H9 (cell line): ENCODE measurements around the gene TRNAU1AP. TPM values are rescaled to one million over a fixed set of nuclear protein-coding genes. Genes with fewer than 3 reads are reported as not detected.

Source experiments
- DNase-seq: peaks from one replicate; pipeline ENCODE4 v3.0.0-alpha.2; 2017
- H2AFZ ChIP-seq: one replicate; pipeline ENCODE4 v1.6.1; 2013; ENCODE audit warnings: mild to moderate bottlenecking, low read length, control low read depth, moderate library complexity
- H2AK5ac ChIP-seq: 2 replicates; pipeline ENCODE4 v1.6.1; 2013; ENCODE audit warnings: low read length, control low read depth, mixed read lengths; ENCODE audit not compliant: insufficient read length
- H2BK120ac ChIP-seq: one replicate; pipeline ENCODE4 v1.6.1; 2013; ENCODE audit warnings: low read depth, mild to moderate bottlenecking, low read length, control low read depth, inconsistent platforms; ENCODE audit not compliant: poor library complexity, severe bottlenecking
- H2BK12ac ChIP-seq: 2 replicates; pipeline ENCODE4 v1.6.1; 2013; ENCODE audit warnings: low read length, control low read depth, mixed read lengths, low read depth; ENCODE audit not compliant: insufficient read length
- H2BK15ac ChIP-seq: 2 replicates; pipeline ENCODE4 v1.6.1; 2013; ENCODE audit warnings: low read depth, low read length, control low read depth
- H2BK20ac ChIP-seq: one replicate; pipeline ENCODE4 v1.6.1; 2013; ENCODE audit warnings: low read depth, mild to moderate bottlenecking, low read length, control low read depth, inconsistent platforms; ENCODE audit not compliant: poor library complexity, severe bottlenecking
- H2BK5ac ChIP-seq: 2 replicates; pipeline ENCODE4 v1.6.1; 2013; ENCODE audit warnings: low read length, control low read depth, mixed read lengths; ENCODE audit not compliant: insufficient read length
- H3K14ac ChIP-seq: 2 replicates; pipeline ENCODE4 v1.6.1; 2013; ENCODE audit warnings: low read length, control low read depth; ENCODE audit not compliant: insufficient read depth
- H3K18ac ChIP-seq: 2 replicates; pipeline ENCODE4 v1.6.1; 2013; ENCODE audit warnings: low read depth, mild to moderate bottlenecking, mixed read lengths, low read length, control low read depth; ENCODE audit not compliant: insufficient read length
- H3K23ac ChIP-seq: 2 replicates; pipeline ENCODE4 v1.6.1; 2013; ENCODE audit warnings: low read length, control low read depth, mixed read lengths, low read depth; ENCODE audit not compliant: insufficient read length
- H3K23me2 ChIP-seq: 2 replicates; pipeline ENCODE4 v1.6.1; 2013; ENCODE audit warnings: low read depth, mild to moderate bottlenecking, mixed read lengths, low read length, control low read depth; ENCODE audit not compliant: insufficient read length, poor library complexity, severe bottlenecking
- H3K27ac ChIP-seq: 2 replicates; pipeline ENCODE4 v1.5.1; 2013; ENCODE audit warnings: low read length, control low read depth, mixed read lengths, low read depth; ENCODE audit not compliant: insufficient read length
- H3K27me3 ChIP-seq: 2 replicates; pipeline ENCODE4 v1.6.1; 2013; ENCODE audit warnings: low read length, control low read depth, inconsistent platforms; ENCODE audit not compliant: insufficient read depth
- H3K4ac ChIP-seq: 2 replicates; pipeline ENCODE4 v1.6.1; 2013; ENCODE audit warnings: low read depth, mild to moderate bottlenecking, control low read depth, inconsistent platforms, low read length, moderate library complexity
- H3K4me1 ChIP-seq: 2 replicates; pipeline ENCODE4 v1.6.1; 2013; ENCODE audit warnings: low read length, control low read depth, inconsistent platforms; ENCODE audit not compliant: insufficient read depth
- H3K4me2 ChIP-seq: 2 replicates; pipeline ENCODE4 v1.6.1; 2013; ENCODE audit warnings: low read length, control low read depth, mixed read lengths; ENCODE audit not compliant: insufficient read length, insufficient read depth
- H3K56ac ChIP-seq: 2 replicates; pipeline ENCODE4 v1.6.1; 2013; ENCODE audit warnings: low read depth, mild to moderate bottlenecking, mixed read lengths, low read length, control low read depth; ENCODE audit not compliant: insufficient read length
- H3K79me1 ChIP-seq: 2 replicates; pipeline ENCODE4 v1.6.1; 2013; ENCODE audit warnings: low read depth, mild to moderate bottlenecking, moderate library complexity, low read length, control low read depth, inconsistent platforms; ENCODE audit not compliant: insufficient read depth, poor library complexity, severe bottlenecking
- H3K79me2 ChIP-seq: 2 replicates; pipeline ENCODE4 v1.6.1; 2013; ENCODE audit warnings: low read length, control low read depth, inconsistent platforms; ENCODE audit not compliant: insufficient read depth
- H3K9ac ChIP-seq: 2 replicates; pipeline ENCODE4 v1.6.1; 2013; ENCODE audit warnings: low read length, control low read depth, mixed read lengths; ENCODE audit not compliant: insufficient read length; ENCODE audit errors: extremely low read depth
- H3K9me3 ChIP-seq: one replicate; pipeline ENCODE4 v1.6.1; 2013; ENCODE audit warnings: low read depth, low read length, inconsistent platforms; ENCODE audit not compliant: control insufficient read depth
- H3T11ph ChIP-seq: one replicate; pipeline ENCODE4 v1.6.1; 2013; ENCODE audit warnings: mild to moderate bottlenecking, low read length, control low read depth, inconsistent platforms
- H4K20me1 ChIP-seq: one replicate; pipeline ENCODE4 v1.6.1; 2013; ENCODE audit not compliant: control insufficient read depth, insufficient read length, insufficient read depth
- H4K5ac ChIP-seq: 2 replicates; pipeline ENCODE4 v1.6.1; 2013; ENCODE audit warnings: low read depth, mild to moderate bottlenecking, mixed read lengths, low read length, control low read depth; ENCODE audit not compliant: insufficient read length
- H4K8ac ChIP-seq: replicated peaks from 2 replicates; pipeline ENCODE4 v1.6.1; 2013; ENCODE audit warnings: low read length, control low read depth, mixed read lengths, low read depth; ENCODE audit not compliant: insufficient read length
- H4K91ac ChIP-seq: 2 replicates; pipeline ENCODE4 v1.6.1; 2013; ENCODE audit warnings: low read depth, mild to moderate bottlenecking, moderate library complexity, mixed read lengths, low read length, control low read depth; ENCODE audit not compliant: insufficient read length
- H3K27ac Mint-ChIP-seq, 3 experiments: 2 replicates in 2 of 3; 3 replicates in 1 of 3; pipeline ENCODE4 v1.8.0; 2020 to 2021; ENCODE audit warnings: mixed read lengths in 3 of 3, mild to moderate bottlenecking in 1 of 3, moderate library complexity in 1 of 3
- H3K27me3 Mint-ChIP-seq: 2 replicates; pipeline ENCODE4 v1.8.0; 2021; ENCODE audit warnings: low read depth, mild to moderate bottlenecking, moderate library complexity, mixed read lengths
- H3K36me3 Mint-ChIP-seq, 3 experiments: 2 replicates in 2 of 3; 3 replicates in 1 of 3; pipeline ENCODE4 v1.8.0; 2020 to 2021; ENCODE audit warnings: low read depth in 3 of 3, mixed read lengths in 3 of 3; ENCODE audit not compliant: insufficient read depth in 1 of 3
- H3K4me1 Mint-ChIP-seq, 2 experiments: 2 replicates each; pipeline ENCODE4 v1.8.0; 2020; ENCODE audit warnings: mixed read lengths in 2 of 2
- H3K4me3 Mint-ChIP-seq, 2 experiments: 2 replicates in 1 of 2; 3 replicates in 1 of 2; pipeline ENCODE4 v1.8.0; 2020 to 2021; ENCODE audit warnings: mild to moderate bottlenecking in 2 of 2, mixed read lengths in 2 of 2, moderate library complexity in 1 of 2
- H3K9me3 Mint-ChIP-seq, 2 experiments: 2 replicates in 1 of 2; 3 replicates in 1 of 2; pipeline ENCODE4 v1.8.0; 2020; ENCODE audit warnings: mild to moderate bottlenecking in 2 of 2, mixed read lengths in 2 of 2, moderate library complexity in 1 of 2
- CTCF ChIP-seq: fragments of 200-600 bp; sonication (generic); conservative IDR thresholded peaks from 3 replicates; pipeline ENCODE4 v1.8.0; 2021; ENCODE audit warnings: antibody characterized with exemption, mild to moderate bottlenecking
- WGBS: extraction: QIAGEN DNeasy Blood & Tissue Kit; methylation state at CpG from one replicate; pipeline ENCODE4 v1.1.7; 2013; ENCODE audit warnings: missing lambda C conversion rate, low lambda C conversion rate, mixed read lengths; ENCODE audit not compliant: insufficient read length; ENCODE audit errors: extremely low coverage; 5-methylcytosine and 5-hydroxymethylcytosine counted together
- total RNA-seq: library from RNA; stranded (reverse); gene quantifications from 2 replicates; pipeline ENCODE4 v1.2.1, GENCODE V29; 2021

Gene TRNAU1AP
- total RNA-seq, 1 experiment from 2014 or later = 45.0 TPM

GRCh38 chr1:28506907-28507246 is 46.0 kb upstream of the TRNAU1AP start:
- WGBS = no CpG with 5 or more reads among the region's 14 CpGs
- no peak overlapping the region for H2BK120ac ChIP-seq
- no peak for TF ChIP-seq CTCF
- DNase-seq = no peak
- Mint-ChIP-seq H3K4me3 (peak overlapping the region; percentile 97), H3K27ac (peak overlapping the region; percentile 99), H3K4me1 (peaks cover 18 to 34% of the 10 kb centered on the region in 2 experiments), H3K36me3 (peaks cover 56 to 65% (median 61%) of the 10 kb centered on the region in 3 experiments), H3K9me3 (peaks cover 7 to 8% of the 10 kb centered on the region in 2 experiments), H3K27me3 (peaks cover 44% of the 10 kb centered on the region)
- peaks cover 4% of the 10 kb centered on the region for H3K23me2 ChIP-seq
- H4K20me1 ChIP-seq = peaks cover 3% of the 10 kb centered on the region
- 0 out of 2 replicates have a peak, but pooled peaks cover 2% of the 10 kb centered on the region for H3K79me2 ChIP-seq
- no peak overlapping the region for H2AFZ ChIP-seq
- no peaks in the 10 kb centered on the region for H3K9me3 ChIP-seq
- H2BK12ac ChIP-seq = no peak overlapping the region
- H3K9ac ChIP-seq = peak overlapping the region; percentile 99
- H3K56ac ChIP-seq = peak overlapping the region; percentile 67
- no peak overlapping the region for H2BK15ac ChIP-seq
- H3K4me1 ChIP-seq = peaks cover 2% of the 10 kb centered on the region; the same call in 1 of the 2 replicates
- H2AK5ac ChIP-seq = no peak overlapping the region
- H3K79me1 ChIP-seq = no peaks in the 10 kb centered on the region
- H3K18ac ChIP-seq = peak overlapping the region; percentile 90
- peak overlapping the region; percentile 83; the same call in 1 of the 2 replicates for H3K14ac ChIP-seq
- no peak overlapping the region; the same call in 1 of the 2 replicates for H3K4ac ChIP-seq
- no peak overlapping the region for H4K5ac ChIP-seq
- no peak overlapping the region for H3K23ac ChIP-seq
- H2BK20ac ChIP-seq = no peak overlapping the region
- H3K27me3 ChIP-seq = no peaks in the 10 kb centered on the region
- H3K4me2 ChIP-seq = peak overlapping the region; percentile 65
- H3K27ac ChIP-seq = peak overlapping the region; percentile 89
- H3T11ph ChIP-seq = no peak overlapping the region
- H4K8ac ChIP-seq = no peak overlapping the region
- H2BK5ac ChIP-seq = no peak overlapping the region
- H4K91ac ChIP-seq = no peak overlapping the region
